HepG2 (cell line): ENCODE results near the gene TUBG2. TPM values are rescaled to one million over a fixed set of nuclear protein-coding genes. Genes with fewer than 3 reads are reported as not detected.

ENCODE experiments used
- ARHGAP35 ChIP-seq: sonication (generic); formaldehyde crosslinking; IDR thresholded peaks from 2 replicates; pipeline ENCODE4 v1.9.0; 2022; ENCODE audit warnings: mild to moderate bottlenecking, inconsistent platforms, moderate library complexity, missing genetic modification reagents, borderline replicate concordance
- ASH2L ChIP-seq: fragments of 300-600, 200-600 bp; sonication (generic); IDR thresholded peaks from 2 replicates; pipeline ENCODE4 v1.7.0; 2017; ENCODE audit warnings: low read depth, mild to moderate bottlenecking, moderate library complexity, mixed read lengths, low read length; ENCODE audit not compliant: insufficient read length
- EED ChIP-seq: sonication (generic); formaldehyde crosslinking; IDR thresholded peaks from 2 replicates; pipeline ENCODE4 v1.5.0; 2020; ENCODE audit warnings: mild to moderate bottlenecking, missing genetic modification reagents
- GZF1 ChIP-seq: sonication (generic); formaldehyde crosslinking; IDR thresholded peaks from 2 replicates; pipeline ENCODE4 v1.5.1; 2020; ENCODE audit warnings: mild to moderate bottlenecking, missing genetic modification reagents
- HDAC1 ChIP-seq: sonication (generic); formaldehyde crosslinking; IDR thresholded peaks from 2 replicates; pipeline ENCODE4 v1.5.1; 2020; ENCODE audit warnings: mild to moderate bottlenecking, missing genetic modification reagents
- HNF4A ChIP-seq: sonication (generic); formaldehyde crosslinking; IDR thresholded peaks from 2 replicates; pipeline ENCODE4 v1.4.0; 2020; ENCODE audit warnings: missing genetic modification reagents
- KLF16 ChIP-seq, 2 experiments: sonication (generic) in 1 of 2; formaldehyde crosslinking in 1 of 2; IDR thresholded peaks; 2 replicates each; pipeline versions ENCODE4 v1.6.1 to v1.8.0; 2016 to 2023; ENCODE audit warnings: missing genetic modification reagents in 2 of 2, missing compliant biosample characterization in 1 of 2
- MXI1 ChIP-seq: IDR thresholded peaks from 3 replicates; pipeline ENCODE4 v1.6.1; 2012; ENCODE audit warnings: low read depth, low read length, inconsistent platforms, borderline replicate concordance
- MYNN ChIP-seq: sonication (generic); formaldehyde crosslinking; IDR thresholded peaks from 2 replicates; pipeline ENCODE4 v1.4.0; 2020; ENCODE audit warnings: mild to moderate bottlenecking, low read depth, missing genetic modification reagents
- NCOR1 ChIP-seq: fragments of 200-600 bp; sonication (generic); IDR thresholded peaks from 2 replicates; pipeline ENCODE4 v1.7.0; 2017; ENCODE audit warnings: antibody characterized with exemption, low read length, borderline replicate concordance
- PAXIP1 ChIP-seq: sonication (generic); formaldehyde crosslinking; conservative IDR thresholded peaks from 2 replicates; pipeline ENCODE4 v1.4.0; 2020; ENCODE audit warnings: mild to moderate bottlenecking, missing genetic modification reagents, moderate library complexity
- PHF21A ChIP-seq: sonication (generic); formaldehyde crosslinking; IDR thresholded peaks from 2 replicates; pipeline ENCODE4 v1.5.0; 2020; ENCODE audit warnings: mild to moderate bottlenecking, missing genetic modification reagents
- ZFP90 ChIP-seq: sonication (generic); formaldehyde crosslinking; IDR thresholded peaks from 2 replicates; pipeline ENCODE4 v1.8.0; 2022; ENCODE audit warnings: missing genetic modification reagents, mild to moderate bottlenecking, inconsistent platforms, borderline replicate concordance
- ZNF317 ChIP-seq: sonication (generic); formaldehyde crosslinking; IDR thresholded peaks from 2 replicates; pipeline ENCODE4 v1.5.0; 2020; ENCODE audit warnings: mild to moderate bottlenecking, missing genetic modification reagents
- ZNF432 ChIP-seq: sonication (generic); formaldehyde crosslinking; IDR thresholded peaks from 2 replicates; pipeline ENCODE4 v1.5.0; 2020; ENCODE audit warnings: missing genetic modification reagents, mild to moderate bottlenecking, borderline replicate concordance
- ZNF567 ChIP-seq: sonication (generic); formaldehyde crosslinking; IDR thresholded peaks from 2 replicates; pipeline ENCODE4 v1.8.1; 2023; ENCODE audit warnings: mild to moderate bottlenecking, missing genetic modification reagents, borderline replicate concordance
- ZNF589 ChIP-seq: sonication (generic); formaldehyde crosslinking; conservative IDR thresholded peaks from 2 replicates; pipeline ENCODE4 v1.8.0; 2022; ENCODE audit warnings: mild to moderate bottlenecking, moderate library complexity, missing genetic modification reagents
- ZNF674 ChIP-seq: sonication (generic); formaldehyde crosslinking; IDR thresholded peaks from 2 replicates; pipeline ENCODE4 v1.5.0; 2020; ENCODE audit warnings: low read depth, mild to moderate bottlenecking, missing genetic modification reagents
- ZNF710 ChIP-seq: sonication (generic); formaldehyde crosslinking; IDR thresholded peaks from 2 replicates; pipeline ENCODE4 v1.5.0; 2020; ENCODE audit warnings: mild to moderate bottlenecking, missing genetic modification reagents, borderline replicate concordance
- ZNF839 ChIP-seq: sonication (generic); formaldehyde crosslinking; IDR thresholded peaks from 2 replicates; pipeline ENCODE4 v1.4.0; 2020; ENCODE audit warnings: missing genetic modification reagents, mild to moderate bottlenecking, borderline replicate concordance
- polyA plus RNA-seq, 8 experiments: library from polyadenylated mRNA; depleted of rRNA in 3 of 8; stranded (reverse) in 7 of 8; unstranded in 1 of 8; fragments of >200 nt; fragmentation: Illumina TruSeq in 4 of 8; extraction: Trizol in 4 of 8; gene quantifications; 2 replicates each; pipeline versions ENCODE4 v1.2.1 to v1.2.3, GENCODE V29; 2011 to 2016; ENCODE audit warnings: low read depth in 4 of 8, missing spikeins in 1 of 8, mixed read lengths in 1 of 8; ENCODE audit not compliant: insufficient read depth in 1 of 8
- total RNA-seq, 5 experiments: library from RNA; depleted of rRNA; stranded (reverse); fragments of >200 nt; fragmentation: Illumina TruSeq; extraction: Trizol; gene quantifications; 2 replicates each; pipeline ENCODE4 v1.2.3, GENCODE V29; 2016; ENCODE audit warnings: low read depth in 1 of 5

Gene TUBG2
- total and polyA plus RNA-seq, 2 of the 13 experiments (the other 11 are each of a cell fraction or from before 2014, with no cell fraction given) = 16.0 to 42.3 TPM

GRCh38 chr17:42609814-42610801 is 49.0 kb upstream of the TUBG2 start (continued):
- TF ChIP-seq ARHGAP35 (CRISPR knock-in tag) (0 out of 2 replicates have a peak, but pooled peaks have one; percentile 14), ZNF567 (CRISPR knock-in tag) (0 out of 2 replicates have a peak, but pooled peaks have one; percentile 31), PAXIP1 (CRISPR knock-in tag) (peak; percentile 48), HDAC1 (CRISPR knock-in tag) (0 out of 2 replicates have a peak, but pooled peaks have one; percentile 10), HNF4A (CRISPR knock-in tag) (peak; percentile 51), ZFP90 (CRISPR knock-in tag) (peak; percentile 67), ZNF317 (CRISPR knock-in tag) (peak; percentile 5; the same call in 1 of the 2 replicates), ASH2L (peak; percentile 51), MYNN (CRISPR knock-in tag) (0 out of 2 replicates have a peak, but pooled peaks have one; percentile 29), ZNF589 (CRISPR knock-in tag) (0 out of 2 replicates have a peak, but pooled peaks have one; percentile 4), ZNF710 (0 out of 2 replicates have a peak, but pooled peaks have one; percentile 15), KLF16 (CRISPR knock-in tag; IDR thresholded peaks at IDR 0.05) (0 out of 4 replicates have a peak, but pooled peaks of 1 of the 2 experiments have one; percentile 8), MXI1 (peak; percentile 22; the same call in 1 of the 3 replicates), GZF1 (CRISPR knock-in tag) (0 out of 2 replicates have a peak, but pooled peaks have one; percentile 7), ZNF432 (CRISPR knock-in tag) (peak; percentile 55; the same call in 1 of the 2 replicates), NCOR1 (peak; percentile 25; the same call in 1 of the 2 replicates), ZNF839 (CRISPR knock-in tag) (0 out of 2 replicates have a peak, but pooled peaks have one; percentile 59), ZNF674 (CRISPR knock-in tag) (peak; percentile 90), PHF21A (peak; percentile 35; the same call in 1 of the 2 replicates), EED (CRISPR knock-in tag) (peak; percentile 15; the same call in 1 of the 2 replicates)
